Measurements from ENCODE around the gene DNAJA2. TPM values are rescaled to one million over a fixed set of nuclear protein-coding genes. Genes with fewer than 3 reads are reported as not detected.

Gene DNAJA2
- total and polyA plus RNA-seq, 2 of the 8 experiments (the other 6 are each of a cell fraction or from before 2014, with no cell fraction given): 9.4 to 93.8 TPM

DNA sequence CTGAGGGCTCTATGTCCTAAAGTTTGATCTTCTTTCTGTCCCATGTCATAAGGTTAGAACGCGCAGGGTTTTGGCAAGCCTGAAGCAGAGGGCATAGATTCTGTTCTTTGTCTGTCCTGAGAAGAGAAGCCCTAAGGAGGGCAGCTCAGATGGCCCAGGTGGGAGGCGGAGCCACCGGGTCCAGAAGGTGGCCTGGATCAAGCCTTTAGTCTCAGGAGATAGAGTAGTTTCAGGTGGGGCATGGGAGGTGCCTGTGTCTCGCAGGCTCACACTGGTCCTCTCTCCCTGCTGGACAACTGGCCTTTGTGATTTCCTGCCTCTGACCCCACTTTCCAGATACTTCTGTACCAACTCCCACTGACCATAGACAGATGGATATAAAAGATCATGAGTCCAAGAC is 44.2 kb upstream of the DNAJA2 start:
- H3K4me3 ChIP-seq (ENCODE audit: extremely low read depth in 1 of 4, insufficient read depth in 2 of 4, low read depth in 3 of 4, low read length in 4 of 4): no peak overlapping the region
- no peaks in the 10 kb centered on the region for H3K79me1 ChIP-seq (ENCODE audit: low read depth, low read length)
- no peak overlapping the region for H2BK20ac ChIP-seq (ENCODE audit: low read length)
- TF ChIP-seq RNF2 (IDR thresholded peaks at IDR 0.05; ENCODE audit: borderline replicate concordance, low read depth, low read length, missing control alignments, poor library complexity, severe bottlenecking): no peak
- TF ChIP-seq CTBP2 (IDR thresholded peaks at IDR 0.05; ENCODE audit: borderline replicate concordance, insufficient read depth, insufficient read length, low read length): no peak
- no peak for TF ChIP-seq KDM4A (IDR thresholded peaks at IDR 0.05; ENCODE audit: low read depth, low read length, severe bottlenecking)
- TF ChIP-seq BRCA1 (IDR thresholded peaks at IDR 0.05; ENCODE audit: low read depth, low read length): no peak
- no peak for TF ChIP-seq TEAD4 (IDR thresholded peaks at IDR 0.05; ENCODE audit: low read depth, low read length)
- TF ChIP-seq CHD2 (IDR thresholded peaks at IDR 0.05; ENCODE audit: low read length): no peak
- no peak for TF ChIP-seq SRF (IDR thresholded peaks at IDR 0.05; ENCODE audit: low read depth, low read length)
- no peak for TF ChIP-seq CHD1 (IDR thresholded peaks at IDR 0.05; ENCODE audit: low read depth, low read length)
- no peak for TF ChIP-seq TAF1 (IDR thresholded peaks at IDR 0.05; ENCODE audit: low read depth, low read length)
- no peak for FAIRE-seq
- no peaks in the 10 kb centered on the region for H3K79me2 ChIP-seq (ENCODE audit: control insufficient read depth in 1 of 2, insufficient read depth in 2 of 2, low read length in 2 of 2)
- H2BK15ac ChIP-seq (ENCODE audit: low read length): no peak overlapping the region
- no peak overlapping the region for H3K9ac ChIP-seq (replicated peaks in 1 of 4; ENCODE audit: extremely low read depth in 1 of 4, low read depth in 3 of 4, low read length in 3 of 4)
- no peak overlapping the region for H3K23ac ChIP-seq (ENCODE audit: insufficient read length)
- POLR2A ChIA-PET (ENCODE audit: partially characterized antibody): no interaction called here
- no peak overlapping the region for H2BK120ac ChIP-seq (replicated peaks; ENCODE audit: low read depth, low read length)
- H4K20me1 ChIP-seq (replicated peaks in 1 of 2; ENCODE audit: control insufficient read depth in 1 of 2, insufficient read depth in 2 of 2, low read length in 2 of 2): no peaks in the 10 kb centered on the region
- H3K14ac ChIP-seq (ENCODE audit: insufficient read length): no peak overlapping the region
- no peak overlapping the region for H2BK12ac ChIP-seq (ENCODE audit: low read depth, low read length)
- H2BK5ac ChIP-seq (ENCODE audit: low read depth, low read length): no peak overlapping the region
- no peaks in the 10 kb centered on the region for H3K4me1 ChIP-seq (replicated peaks in 1 of 4; ENCODE audit: control insufficient read depth in 3 of 4, insufficient read depth in 4 of 4, low read length in 3 of 4)
- H4K8ac ChIP-seq (ENCODE audit: extremely low read depth, insufficient read depth, low read length): no peak overlapping the region
- no peak overlapping the region for H3K56ac ChIP-seq (replicated peaks; ENCODE audit: insufficient read length, low read depth, low read length)
- no peak for DNase-seq (ENCODE audit: low read depth in 1 of 2, low spot score in 2 of 2)
- H4K91ac ChIP-seq (replicated peaks; ENCODE audit: insufficient read length, low read length): no peak overlapping the region
- H4K5ac ChIP-seq (ENCODE audit: insufficient read length, low read depth, low read length): no peak overlapping the region
- WGBS, 2 experiments (ENCODE audit: extremely low coverage in 1 of 2, insufficient coverage in 1 of 2, insufficient read length in 1 of 2, insufficient replicate concordance in 2 of 2, low coverage in 1 of 2, low lambda C conversion rate in 2 of 2, missing lambda C conversion rate in 1 of 2): 90% methylated on average over 5 of the region's 5 CpGs; no CpG with 5 or more reads in 1 of the 2 experiments
- no peak overlapping the region for H2AK5ac ChIP-seq (ENCODE audit: low read depth, low read length)
- CTCF ChIA-PET (ENCODE audit: partially characterized antibody): interaction anchor here (0.6 to 1.6 kb wide), 6 partner anchors 8 to 124 kb away, joined by 3 to 4 read pairs (median 3); no protein-coding TSS in a partner anchor
- no peaks in the 10 kb centered on the region for H3K27me3 ChIP-seq (replicated peaks in 1 of 4; ENCODE audit: control insufficient read depth in 3 of 4, extremely low read depth in 1 of 4, insufficient read depth in 3 of 4, low read length in 3 of 4)
- H3K9me3 ChIP-seq (ENCODE audit: insufficient read depth in 2 of 2, low read depth in 1 of 2, low read length in 1 of 2): no peaks in the 10 kb centered on the region
- H3K23me2 ChIP-seq (ENCODE audit: low read depth, low read length): no peaks in the 10 kb centered on the region
- H3K18ac ChIP-seq (ENCODE audit: extremely low read depth, low read length): no peak overlapping the region
- no peak overlapping the region for H3K4ac ChIP-seq (replicated peaks; ENCODE audit: insufficient read length, low read depth, low read length)
- H3K27ac ChIP-seq (ENCODE audit: low read depth, low read length): no peak overlapping the region
- H2AFZ ChIP-seq (ENCODE audit: low read length): no peak overlapping the region
- H3K4me2 ChIP-seq (ENCODE audit: insufficient read depth in 1 of 2, low read depth in 2 of 2, low read length in 2 of 2): no peak overlapping the region
- H3K36me3 ChIP-seq (ENCODE audit: control insufficient read depth in 2 of 4, insufficient read depth in 4 of 4, low read length in 3 of 4): no peaks in the 10 kb centered on the region

Measured in H1 (cell line).